GM12878 (cell line): Measurements from ENCODE around the gene TMEM135.

Source experiments
- EP300 ChIP-seq, 2 experiments: fragments of 150-350 bp in 1 of 2; IDR thresholded peaks; 2 replicates each; pipeline ENCODE4 v1.6.1; 2011 to 2012; ENCODE audit warnings: low read depth in 2 of 2, low read length in 2 of 2, borderline replicate concordance in 1 of 2, improper control_type of control experiment in 1 of 2, inconsistent platforms in 1 of 2; ENCODE audit not compliant: control insufficient read depth in 1 of 2
- PAX5 ChIP-seq: IDR thresholded peaks from 2 replicates; pipeline ENCODE4 v1.6.1; 2011; ENCODE audit warnings: low read depth, low read length, borderline replicate concordance
- POLR2A ChIP-seq: IDR thresholded peaks from 2 replicates; pipeline ENCODE4 v1.6.1; 2011; ENCODE audit warnings: low read depth, mild to moderate bottlenecking, low read length
- SIX5 ChIP-seq: IDR thresholded peaks from 2 replicates; pipeline ENCODE4 v1.6.1; 2011; ENCODE audit warnings: mild to moderate bottlenecking, low read depth, low read length, moderate library complexity; ENCODE audit not compliant: severe bottlenecking
- TF ChIP-seq, protein P1 (sequence below), 3 experiments: IDR thresholded peaks in 2 of 3; conservative IDR thresholded peaks in 1 of 3; 2 replicates each; pipeline ENCODE4 v1.5.1; 2011; ENCODE audit warnings: low read depth in 3 of 3, low read length in 3 of 3, mild to moderate bottlenecking in 3 of 3, control low read depth in 2 of 3, moderate library complexity in 2 of 3, inconsistent platforms in 1 of 3, mixed read lengths in 1 of 3; ENCODE audit not compliant: control insufficient read depth in 2 of 3, insufficient read depth in 1 of 3; ENCODE audit errors: extremely low read depth in 1 of 3
- TF ChIP-seq, protein P2 (sequence below): fragments of 450-650 bp; IDR thresholded peaks from 2 replicates; pipeline ENCODE4 v1.6.1; 2018; ENCODE audit warnings: borderline replicate concordance, mild to moderate bottlenecking; ENCODE audit not compliant: partially characterized antibody
- TF ChIP-seq, protein P3 (sequence below): IDR thresholded peaks from 2 replicates; pipeline ENCODE4 v1.6.1; 2012; ENCODE audit warnings: mild to moderate bottlenecking, low read depth, low read length
- TF ChIP-seq, protein P4 (sequence below): IDR thresholded peaks from 2 replicates; pipeline ENCODE4 v1.6.1; 2011; ENCODE audit warnings: borderline replicate concordance, low read depth, mild to moderate bottlenecking, moderate library complexity, mixed read lengths, low read length; ENCODE audit not compliant: insufficient read depth; ENCODE audit errors: extremely low read length
- TF ChIP-seq, protein P5 (sequence below): fragments of 450-650 bp; IDR thresholded peaks from 2 replicates; pipeline ENCODE4 v1.6.1; 2014; ENCODE audit warnings: mild to moderate bottlenecking
- TF ChIP-seq, protein P6 (sequence below): IDR thresholded peaks from 2 replicates; pipeline ENCODE4 v1.6.1; 2012; ENCODE audit warnings: low read depth, low read length, improper control_type of control experiment
- TF ChIP-seq, protein P7 (sequence below): fragments of 450-650 bp; IDR thresholded peaks from 2 replicates; pipeline ENCODE4 v1.6.1; 2016; ENCODE audit warnings: mild to moderate bottlenecking

DNA sequence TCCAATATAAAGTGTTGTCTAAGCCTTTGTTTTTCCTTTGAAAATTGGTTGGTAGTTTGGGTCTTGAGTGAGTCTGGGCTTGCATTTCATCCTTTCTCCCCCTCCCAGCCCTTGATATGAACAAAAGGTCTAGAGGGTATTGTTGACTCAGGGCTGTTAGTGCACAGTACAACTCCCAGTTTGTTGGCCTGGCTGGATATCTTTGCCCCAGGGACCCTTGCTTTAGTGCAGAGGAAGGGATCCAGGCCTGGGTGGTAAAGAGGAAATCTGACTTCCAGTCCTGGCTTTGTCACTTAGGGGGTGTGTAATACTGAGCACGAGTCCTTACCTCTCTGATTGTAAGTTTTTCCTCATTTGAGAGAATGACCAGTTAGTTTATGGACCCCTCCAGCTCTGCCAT lies 330.4 kb downstream of the TMEM135 start:
- TF ChIP-seq POLR2A (no peak), PAX5 (no peak), EP300 (IDR thresholded peaks at IDR 0.05; ENCODE audit: borderline replicate concordance in 1 of 2, control insufficient read depth in 1 of 2, low read depth in 2 of 2, low read length in 2 of 2) (no peak), SIX5 (no peak)
- TF ChIP-seq, protein P1, sequence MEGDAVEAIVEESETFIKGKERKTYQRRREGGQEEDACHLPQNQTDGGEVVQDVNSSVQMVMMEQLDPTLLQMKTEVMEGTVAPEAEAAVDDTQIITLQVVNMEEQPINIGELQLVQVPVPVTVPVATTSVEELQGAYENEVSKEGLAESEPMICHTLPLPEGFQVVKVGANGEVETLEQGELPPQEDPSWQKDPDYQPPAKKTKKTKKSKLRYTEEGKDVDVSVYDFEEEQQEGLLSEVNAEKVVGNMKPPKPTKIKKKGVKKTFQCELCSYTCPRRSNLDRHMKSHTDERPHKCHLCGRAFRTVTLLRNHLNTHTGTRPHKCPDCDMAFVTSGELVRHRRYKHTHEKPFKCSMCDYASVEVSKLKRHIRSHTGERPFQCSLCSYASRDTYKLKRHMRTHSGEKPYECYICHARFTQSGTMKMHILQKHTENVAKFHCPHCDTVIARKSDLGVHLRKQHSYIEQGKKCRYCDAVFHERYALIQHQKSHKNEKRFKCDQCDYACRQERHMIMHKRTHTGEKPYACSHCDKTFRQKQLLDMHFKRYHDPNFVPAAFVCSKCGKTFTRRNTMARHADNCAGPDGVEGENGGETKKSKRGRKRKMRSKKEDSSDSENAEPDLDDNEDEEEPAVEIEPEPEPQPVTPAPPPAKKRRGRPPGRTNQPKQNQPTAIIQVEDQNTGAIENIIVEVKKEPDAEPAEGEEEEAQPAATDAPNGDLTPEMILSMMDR (IDR thresholded peaks at IDR 0.05 in 2 of 3, conservative IDR thresholded peaks at IDR 0.05 in 1 of 3; ENCODE audit: control insufficient read depth in 2 of 3, extremely low read depth in 1 of 3, insufficient read depth in 1 of 3, low read depth in 3 of 3, low read length in 3 of 3), result no peak
- TF ChIP-seq, protein P2, sequence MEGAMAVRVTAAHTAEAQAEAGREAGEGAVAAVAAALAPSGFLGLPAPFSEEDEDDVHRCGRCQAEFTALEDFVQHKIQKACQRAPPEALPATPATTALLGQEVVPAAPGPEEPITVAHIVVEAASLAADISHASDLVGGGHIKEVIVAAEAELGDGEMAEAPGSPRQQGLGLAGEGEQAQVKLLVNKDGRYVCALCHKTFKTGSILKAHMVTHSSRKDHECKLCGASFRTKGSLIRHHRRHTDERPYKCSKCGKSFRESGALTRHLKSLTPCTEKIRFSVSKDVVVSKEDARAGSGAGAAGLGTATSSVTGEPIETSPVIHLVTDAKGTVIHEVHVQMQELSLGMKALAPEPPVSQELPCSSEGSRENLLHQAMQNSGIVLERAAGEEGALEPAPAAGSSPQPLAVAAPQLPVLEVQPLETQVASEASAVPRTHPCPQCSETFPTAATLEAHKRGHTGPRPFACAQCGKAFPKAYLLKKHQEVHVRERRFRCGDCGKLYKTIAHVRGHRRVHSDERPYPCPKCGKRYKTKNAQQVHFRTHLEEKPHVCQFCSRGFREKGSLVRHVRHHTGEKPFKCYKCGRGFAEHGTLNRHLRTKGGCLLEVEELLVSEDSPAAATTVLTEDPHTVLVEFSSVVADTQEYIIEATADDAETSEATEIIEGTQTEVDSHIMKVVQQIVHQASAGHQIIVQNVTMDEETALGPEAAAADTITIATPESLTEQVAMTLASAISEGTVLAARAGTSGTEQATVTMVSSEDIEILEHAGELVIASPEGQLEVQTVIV, result no peak
- TF ChIP-seq, protein P3, sequence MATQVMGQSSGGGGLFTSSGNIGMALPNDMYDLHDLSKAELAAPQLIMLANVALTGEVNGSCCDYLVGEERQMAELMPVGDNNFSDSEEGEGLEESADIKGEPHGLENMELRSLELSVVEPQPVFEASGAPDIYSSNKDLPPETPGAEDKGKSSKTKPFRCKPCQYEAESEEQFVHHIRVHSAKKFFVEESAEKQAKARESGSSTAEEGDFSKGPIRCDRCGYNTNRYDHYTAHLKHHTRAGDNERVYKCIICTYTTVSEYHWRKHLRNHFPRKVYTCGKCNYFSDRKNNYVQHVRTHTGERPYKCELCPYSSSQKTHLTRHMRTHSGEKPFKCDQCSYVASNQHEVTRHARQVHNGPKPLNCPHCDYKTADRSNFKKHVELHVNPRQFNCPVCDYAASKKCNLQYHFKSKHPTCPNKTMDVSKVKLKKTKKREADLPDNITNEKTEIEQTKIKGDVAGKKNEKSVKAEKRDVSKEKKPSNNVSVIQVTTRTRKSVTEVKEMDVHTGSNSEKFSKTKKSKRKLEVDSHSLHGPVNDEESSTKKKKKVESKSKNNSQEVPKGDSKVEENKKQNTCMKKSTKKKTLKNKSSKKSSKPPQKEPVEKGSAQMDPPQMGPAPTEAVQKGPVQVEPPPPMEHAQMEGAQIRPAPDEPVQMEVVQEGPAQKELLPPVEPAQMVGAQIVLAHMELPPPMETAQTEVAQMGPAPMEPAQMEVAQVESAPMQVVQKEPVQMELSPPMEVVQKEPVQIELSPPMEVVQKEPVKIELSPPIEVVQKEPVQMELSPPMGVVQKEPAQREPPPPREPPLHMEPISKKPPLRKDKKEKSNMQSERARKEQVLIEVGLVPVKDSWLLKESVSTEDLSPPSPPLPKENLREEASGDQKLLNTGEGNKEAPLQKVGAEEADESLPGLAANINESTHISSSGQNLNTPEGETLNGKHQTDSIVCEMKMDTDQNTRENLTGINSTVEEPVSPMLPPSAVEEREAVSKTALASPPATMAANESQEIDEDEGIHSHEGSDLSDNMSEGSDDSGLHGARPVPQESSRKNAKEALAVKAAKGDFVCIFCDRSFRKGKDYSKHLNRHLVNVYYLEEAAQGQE, result no peak
- TF ChIP-seq, protein P4, sequence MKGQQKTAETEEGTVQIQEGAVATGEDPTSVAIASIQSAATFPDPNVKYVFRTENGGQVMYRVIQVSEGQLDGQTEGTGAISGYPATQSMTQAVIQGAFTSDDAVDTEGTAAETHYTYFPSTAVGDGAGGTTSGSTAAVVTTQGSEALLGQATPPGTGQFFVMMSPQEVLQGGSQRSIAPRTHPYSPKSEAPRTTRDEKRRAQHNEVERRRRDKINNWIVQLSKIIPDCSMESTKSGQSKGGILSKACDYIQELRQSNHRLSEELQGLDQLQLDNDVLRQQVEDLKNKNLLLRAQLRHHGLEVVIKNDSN, result no peak
- TF ChIP-seq, protein P5, sequence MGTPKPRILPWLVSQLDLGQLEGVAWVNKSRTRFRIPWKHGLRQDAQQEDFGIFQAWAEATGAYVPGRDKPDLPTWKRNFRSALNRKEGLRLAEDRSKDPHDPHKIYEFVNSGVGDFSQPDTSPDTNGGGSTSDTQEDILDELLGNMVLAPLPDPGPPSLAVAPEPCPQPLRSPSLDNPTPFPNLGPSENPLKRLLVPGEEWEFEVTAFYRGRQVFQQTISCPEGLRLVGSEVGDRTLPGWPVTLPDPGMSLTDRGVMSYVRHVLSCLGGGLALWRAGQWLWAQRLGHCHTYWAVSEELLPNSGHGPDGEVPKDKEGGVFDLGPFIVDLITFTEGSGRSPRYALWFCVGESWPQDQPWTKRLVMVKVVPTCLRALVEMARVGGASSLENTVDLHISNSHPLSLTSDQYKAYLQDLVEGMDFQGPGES, result no peak
- TF ChIP-seq, protein P6, sequence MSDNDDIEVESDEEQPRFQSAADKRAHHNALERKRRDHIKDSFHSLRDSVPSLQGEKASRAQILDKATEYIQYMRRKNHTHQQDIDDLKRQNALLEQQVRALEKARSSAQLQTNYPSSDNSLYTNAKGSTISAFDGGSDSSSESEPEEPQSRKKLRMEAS, result no peak
- TF ChIP-seq, protein P7, sequence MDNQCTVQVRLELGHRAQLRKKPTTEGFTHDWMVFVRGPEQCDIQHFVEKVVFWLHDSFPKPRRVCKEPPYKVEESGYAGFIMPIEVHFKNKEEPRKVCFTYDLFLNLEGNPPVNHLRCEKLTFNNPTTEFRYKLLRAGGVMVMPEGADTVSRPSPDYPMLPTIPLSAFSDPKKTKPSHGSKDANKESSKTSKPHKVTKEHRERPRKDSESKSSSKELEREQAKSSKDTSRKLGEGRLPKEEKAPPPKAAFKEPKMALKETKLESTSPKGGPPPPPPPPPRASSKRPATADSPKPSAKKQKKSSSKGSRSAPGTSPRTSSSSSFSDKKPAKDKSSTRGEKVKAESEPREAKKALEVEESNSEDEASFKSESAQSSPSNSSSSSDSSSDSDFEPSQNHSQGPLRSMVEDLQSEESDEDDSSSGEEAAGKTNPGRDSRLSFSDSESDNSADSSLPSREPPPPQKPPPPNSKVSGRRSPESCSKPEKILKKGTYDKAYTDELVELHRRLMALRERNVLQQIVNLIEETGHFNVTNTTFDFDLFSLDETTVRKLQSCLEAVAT, result no peak
